Neuronal stem cell (in vitro differentiated cells): ENCODE data around the gene PIGN.

Experiments
- DNase-seq: peaks from one replicate; pipeline ENCODE4 v3.0.0-alpha.2; 2013; ENCODE audit warnings: low spot score
- H2AFZ ChIP-seq: one replicate; pipeline ENCODE4 v1.6.1; 2013; ENCODE audit warnings: mild to moderate bottlenecking, low read length, inconsistent platforms
- H2AK5ac ChIP-seq: 2 replicates; pipeline ENCODE4 v1.6.1; 2013; ENCODE audit warnings: low read depth, mild to moderate bottlenecking, inconsistent platforms, low read length, moderate library complexity, mixed read lengths
- H2BK120ac ChIP-seq: 2 replicates; pipeline ENCODE4 v1.6.1; 2013; ENCODE audit warnings: low read depth, mild to moderate bottlenecking, inconsistent platforms, low read length, moderate library complexity, mixed read lengths
- H2BK12ac ChIP-seq: one replicate; pipeline ENCODE4 v1.6.1; 2013; ENCODE audit warnings: low read length, inconsistent platforms
- H2BK15ac ChIP-seq: 2 replicates; pipeline ENCODE4 v1.6.1; 2013; ENCODE audit warnings: mild to moderate bottlenecking, low read length, inconsistent platforms, mixed read lengths
- H2BK5ac ChIP-seq: one replicate; pipeline ENCODE4 v1.6.1; 2013; ENCODE audit warnings: inconsistent platforms, mild to moderate bottlenecking, low read length, moderate library complexity
- H3K14ac ChIP-seq: one replicate; pipeline ENCODE4 v1.6.1; 2013; ENCODE audit warnings: low read length, inconsistent platforms
- H3K18ac ChIP-seq: 2 replicates; pipeline ENCODE4 v1.6.1; 2013; ENCODE audit warnings: low read length, inconsistent platforms
- H3K23ac ChIP-seq: 2 replicates; pipeline ENCODE4 v1.6.1; 2013; ENCODE audit warnings: low read depth, mild to moderate bottlenecking, mixed read lengths, low read length, inconsistent platforms; ENCODE audit not compliant: poor library complexity
- H3K27ac ChIP-seq: replicated peaks from 3 replicates; pipeline ENCODE4 v1.5.1; 2013; ENCODE audit warnings: low read length, inconsistent platforms
- H3K27me3 ChIP-seq, 3 experiments: 2 replicates each; pipeline ENCODE4 v1.6.1; 2013; ENCODE audit warnings: low read length in 3 of 3, mild to moderate bottlenecking in 2 of 3, inconsistent platforms in 1 of 3, low read depth in 1 of 3, mixed read lengths in 1 of 3, moderate library complexity in 1 of 3; ENCODE audit not compliant: control insufficient read depth in 3 of 3, insufficient read depth in 3 of 3
- H3K36me3 ChIP-seq, 2 donors: replicated peaks in 1 of 2; 2 replicates each; pipeline ENCODE4 v1.6.1; 2013; ENCODE audit warnings: low read length in 2 of 2; ENCODE audit not compliant: control insufficient read depth in 2 of 2, insufficient read depth in 2 of 2
- H3K4ac ChIP-seq: 2 replicates; pipeline ENCODE4 v1.6.1; 2013; ENCODE audit warnings: inconsistent platforms, mild to moderate bottlenecking, low read length, moderate library complexity
- H3K4me1 ChIP-seq, 2 donors: 1 replicate in 1 of 2; 2 replicates in 1 of 2; pipeline ENCODE4 v1.6.1; 2013; ENCODE audit warnings: low read length in 2 of 2, low read depth in 1 of 2; ENCODE audit not compliant: control insufficient read depth in 2 of 2, insufficient read depth in 1 of 2
- H3K4me2 ChIP-seq: one replicate; pipeline ENCODE4 v1.6.1; 2013; ENCODE audit warnings: mild to moderate bottlenecking, low read length, inconsistent platforms; ENCODE audit not compliant: insufficient read depth, poor library complexity, severe bottlenecking
- H3K4me3 ChIP-seq, 2 donors: 2 replicates each; pipeline ENCODE4 v1.5.1; 2013; ENCODE audit warnings: low read length in 2 of 2, mild to moderate bottlenecking in 2 of 2, inconsistent platforms in 1 of 2, moderate library complexity in 1 of 2
- H3K79me1 ChIP-seq: one replicate; pipeline ENCODE4 v1.6.1; 2013; ENCODE audit warnings: low read depth, mild to moderate bottlenecking, inconsistent platforms, low read length, moderate library complexity
- H3K9ac ChIP-seq: one replicate; pipeline ENCODE4 v1.6.1; 2013; ENCODE audit warnings: mild to moderate bottlenecking, low read depth, low read length, inconsistent platforms; ENCODE audit not compliant: poor library complexity
- H3K9me3 ChIP-seq, 2 donors: replicated peaks in 1 of 2; 2 replicates each; pipeline versions ENCODE3 to v1.6.1; 2013; ENCODE audit warnings: low read length in 2 of 2, mild to moderate bottlenecking in 2 of 2, inconsistent platforms in 1 of 2, low read depth in 1 of 2, mixed read lengths in 1 of 2, moderate library complexity in 1 of 2; ENCODE audit not compliant: control insufficient read depth in 2 of 2, insufficient read depth in 1 of 2
- H4K8ac ChIP-seq: one replicate; pipeline ENCODE4 v1.6.1; 2013; ENCODE audit warnings: low read depth, mild to moderate bottlenecking, inconsistent platforms, low read length, moderate library complexity
- H4K91ac ChIP-seq: one replicate; pipeline ENCODE4 v1.6.1; 2013; ENCODE audit warnings: low read length, low read depth, mild to moderate bottlenecking, inconsistent platforms; ENCODE audit not compliant: poor library complexity
- WGBS, 2 donors: extraction: QIAGEN DNeasy Blood & Tissue Kit; methylation state at CpG; one replicate each; pipeline ENCODE4 v1.1.7; 2013; ENCODE audit warnings: missing lambda C conversion rate in 2 of 2, mixed read lengths in 1 of 2; ENCODE audit not compliant: insufficient read length in 2 of 2, insufficient replicate concordance in 1 of 2; ENCODE audit errors: extremely low coverage in 2 of 2; 5-methylcytosine and 5-hydroxymethylcytosine counted together

The PIGN gene

GRCh38 chr18:62066102-62066818 is 120.6 kb downstream of the PIGN start:
- H3K9me3 ChIP-seq = peaks cover 0 to 2% of the 10 kb centered on the region in 2 donors

GRCh38 chr18:62064361-62064760 is 122.5 kb downstream of the PIGN start:
- no peaks in the 10 kb centered on the region for H3K4me1 ChIP-seq
- no peak overlapping the region for H2BK12ac ChIP-seq
- H3K4me3 ChIP-seq = no peak overlapping the region
- H3K9me3 ChIP-seq = peaks cover 2 to 12% of the 10 kb centered on the region in 2 donors
- H3K36me3 ChIP-seq = no peaks in the 10 kb centered on the region
- no peak overlapping the region for H3K23ac ChIP-seq
- no peak overlapping the region for H4K91ac ChIP-seq
- H4K8ac ChIP-seq = no peak overlapping the region
- H2BK15ac ChIP-seq = no peak overlapping the region
- no peaks in the 10 kb centered on the region for H3K79me1 ChIP-seq
- no peak overlapping the region for H3K18ac ChIP-seq
- no peaks in the 10 kb centered on the region for H3K27me3 ChIP-seq
- no peak overlapping the region for H2BK5ac ChIP-seq
- no peak overlapping the region for H3K4me2 ChIP-seq
- H3K4ac ChIP-seq = no peak overlapping the region
- no peak overlapping the region for H2BK120ac ChIP-seq
- WGBS, 2 donors = no CpG with 5 or more reads among the region's 1 CpG
- no peak overlapping the region for H3K9ac ChIP-seq
- no peak overlapping the region for H3K27ac ChIP-seq
- H2AK5ac ChIP-seq = no peak overlapping the region
- no peak for DNase-seq
- no peak overlapping the region for H3K14ac ChIP-seq
- no peak overlapping the region for H2AFZ ChIP-seq

More at GRCh38 chr18:62066102-62066818, 120.6 kb downstream of the PIGN start:
- no peak overlapping the region for H4K8ac ChIP-seq
- H2BK120ac ChIP-seq = no peak overlapping the region
- no peak overlapping the region for H3K4ac ChIP-seq
- no peak overlapping the region for H3K14ac ChIP-seq
- H3K23ac ChIP-seq = no peak overlapping the region
- no peaks in the 10 kb centered on the region for H3K36me3 ChIP-seq
- no peak overlapping the region for H3K9ac ChIP-seq
- no peak overlapping the region for H3K4me2 ChIP-seq
- no peak overlapping the region for H3K4me3 ChIP-seq
- H2BK15ac ChIP-seq = no peak overlapping the region
- no peak overlapping the region for H2BK12ac ChIP-seq
- H3K27me3 ChIP-seq = no peaks in the 10 kb centered on the region
- H3K18ac ChIP-seq = no peak overlapping the region
- no peak overlapping the region for H2AFZ ChIP-seq
- DNase-seq = no peak
- no peak overlapping the region for H3K27ac ChIP-seq
- H2AK5ac ChIP-seq = no peak overlapping the region
- no peak overlapping the region for H4K91ac ChIP-seq
- H2BK5ac ChIP-seq = no peak overlapping the region
- no CpG with 5 or more reads among the region's 5 CpGs for WGBS, 2 donors
- H3K79me1 ChIP-seq = no peaks in the 10 kb centered on the region
- H3K4me1 ChIP-seq = no peaks in the 10 kb centered on the region

DNA sequence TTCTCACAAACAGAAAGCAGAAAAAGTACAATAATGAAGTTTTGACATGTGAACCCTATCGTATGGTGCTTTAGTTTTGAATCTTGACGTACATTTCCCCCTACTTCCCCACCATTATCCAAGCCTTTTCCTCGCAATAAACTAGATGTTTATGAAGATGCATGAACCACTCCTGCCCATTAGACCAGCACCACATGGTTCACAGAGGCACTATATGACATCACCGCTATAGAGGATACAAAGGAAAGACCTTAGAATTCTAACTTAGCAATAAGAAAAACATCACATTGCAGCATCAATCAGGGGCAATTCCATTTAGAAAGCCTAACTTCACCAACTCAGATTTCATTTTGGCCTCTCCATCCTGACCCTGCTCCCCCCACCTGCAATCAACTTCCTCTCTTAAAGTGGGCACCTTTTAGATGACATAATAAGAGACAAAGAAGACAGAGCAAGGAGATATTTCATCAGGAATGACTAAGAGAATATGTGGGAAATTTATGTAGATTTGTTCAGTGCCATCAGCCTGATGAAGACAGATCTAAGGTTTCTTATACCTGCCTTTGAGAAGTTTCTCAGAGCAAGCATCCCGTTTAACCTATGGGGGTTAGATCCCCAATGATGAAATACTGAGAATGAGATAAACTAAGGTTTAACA is 124.9 kb downstream of the PIGN start:
- no peak overlapping the region for H3K4ac ChIP-seq
- no peak overlapping the region for H3K9ac ChIP-seq
- no peak overlapping the region for H3K27ac ChIP-seq
- no peak overlapping the region for H2BK12ac ChIP-seq
- H2BK5ac ChIP-seq = no peak overlapping the region
- H2BK120ac ChIP-seq = no peak overlapping the region
- peaks cover 0 to 19% of the 10 kb centered on the region in 2 donors for H3K9me3 ChIP-seq
- H3K23ac ChIP-seq = no peak overlapping the region
- WGBS, 2 donors = no CpG with 5 or more reads among the region's 5 CpGs
- H2AFZ ChIP-seq = no peak overlapping the region
- no peak for DNase-seq
- no peak overlapping the region for H3K14ac ChIP-seq
- H4K91ac ChIP-seq = no peak overlapping the region
- no peak overlapping the region for H3K4me3 ChIP-seq
- no peaks in the 10 kb centered on the region for H3K36me3 ChIP-seq
- H2BK15ac ChIP-seq = no peak overlapping the region
- H2AK5ac ChIP-seq = no peak overlapping the region
- no peak overlapping the region for H3K4me2 ChIP-seq
- H4K8ac ChIP-seq = no peak overlapping the region
- H3K18ac ChIP-seq = no peak overlapping the region
- H3K4me1 ChIP-seq = no peaks in the 10 kb centered on the region
- H3K27me3 ChIP-seq = no peaks in the 10 kb centered on the region
- no peaks in the 10 kb centered on the region for H3K79me1 ChIP-seq

GRCh38 chr18:62060820-62061219 is 126.0 kb downstream of the PIGN start:
- H3K18ac ChIP-seq = no peak overlapping the region
- no peak overlapping the region for H3K4me3 ChIP-seq
- no peak overlapping the region for H3K23ac ChIP-seq
- no CpG with 5 or more reads among the region's 2 CpGs for WGBS, 2 donors
- peaks cover 0 to 19% of the 10 kb centered on the region in 2 donors for H3K9me3 ChIP-seq
- no peak overlapping the region for H3K4me2 ChIP-seq
- H2BK120ac ChIP-seq = no peak overlapping the region
- H3K27ac ChIP-seq = no peak overlapping the region
- DNase-seq = no peak
- no peak overlapping the region for H3K14ac ChIP-seq
- no peaks in the 10 kb centered on the region for H3K27me3 ChIP-seq
- H3K79me1 ChIP-seq = no peaks in the 10 kb centered on the region
- H3K9ac ChIP-seq = no peak overlapping the region
- H3K4ac ChIP-seq = no peak overlapping the region
- no peaks in the 10 kb centered on the region for H3K36me3 ChIP-seq
- H4K8ac ChIP-seq = no peak overlapping the region
- H4K91ac ChIP-seq = no peak overlapping the region
- H2AK5ac ChIP-seq = no peak overlapping the region
- no peak overlapping the region for H2BK12ac ChIP-seq
- H2AFZ ChIP-seq = no peak overlapping the region
- no peak overlapping the region for H2BK15ac ChIP-seq
- H2BK5ac ChIP-seq = no peak overlapping the region
- no peaks in the 10 kb centered on the region for H3K4me1 ChIP-seq
